Heart right ventricle (tissue), 16 donors: Measurements from ENCODE around the gene TANC2. TPM values are rescaled to one million over a fixed set of nuclear protein-coding genes. Genes with fewer than 3 reads are reported as not detected.

Experiments
- ATAC-seq, 8 donors: fragments of 200-7000 bp; cut with Tn5 transposase; one replicate each; pipeline ENCODE4 v1.9.1; 2020; ENCODE audit warnings: mild to moderate bottlenecking in 8 of 8, moderate library complexity in 8 of 8, moderate number of reproducible peaks in 1 of 8
- DNase-seq, 2 donors: peaks; one replicate each; pipeline ENCODE4 v3.0.0-alpha.2; 2020
- H3K27ac ChIP-seq, 10 donors: fragments of 200-600 bp; sonication (generic) in 2 of 10; one replicate each; pipeline versions ENCODE4 v1.5.0 to v1.8.0; 2020 to 2022; ENCODE audit warnings: mild to moderate bottlenecking in 3 of 10
- H3K27me3 ChIP-seq, 7 donors: fragments of 200-600 bp; one replicate each; pipeline ENCODE4 v1.8.0; 2021 to 2022; ENCODE audit warnings: mild to moderate bottlenecking in 2 of 7
- H3K36me3 ChIP-seq, 9 donors: fragments of 200-600 bp; sonication (generic) in 1 of 9; one replicate each; pipeline versions ENCODE4 v1.5.0 to v1.8.0; 2020 to 2022; ENCODE audit warnings: mild to moderate bottlenecking in 2 of 9
- H3K4me1 ChIP-seq, 9 donors: fragments of 200-600 bp; sonication (generic) in 1 of 9; one replicate each; pipeline versions ENCODE4 v1.5.0 to v1.8.0; 2020 to 2022; ENCODE audit warnings: mild to moderate bottlenecking in 4 of 9
- H3K4me3 ChIP-seq, 10 donors: fragments of 200-600 bp; sonication (generic) in 2 of 10; one replicate each; pipeline versions ENCODE4 v1.5.0 to v1.8.0; 2020 to 2022; ENCODE audit warnings: mild to moderate bottlenecking in 7 of 10, moderate library complexity in 2 of 10
- H3K9me3 ChIP-seq, 11 donors: fragments of 200-600 bp in 10 of 11; sonication (generic) in 2 of 11; one replicate each; pipeline versions ENCODE4 v1.5.0 to v1.8.0; 2013 to 2022; ENCODE audit warnings: mild to moderate bottlenecking in 2 of 11, control low read depth in 1 of 11, moderate library complexity in 1 of 11
- WGBS, 2 donors: extraction: QIAGEN DNeasy Blood & Tissue Kit; methylation state at CpG; one replicate each; pipeline ENCODE4 v1.1.7; 2013; ENCODE audit warnings: inconsistent platforms in 1 of 2; 5-methylcytosine and 5-hydroxymethylcytosine counted together
- intact Hi-C, 10 donors: fragments of 100-400 bp; cut with DNase I; formaldehyde crosslinking; loops; one replicate each; pipeline versions ENCODE4 v1.11.1 to v1.14.2; 2022
- polyA plus RNA-seq, 2 donors: library from polyadenylated mRNA; stranded (reverse); fragments of 200-250 nt; gene quantifications; one replicate each; pipeline ENCODE4 v1.2.3, GENCODE V29; 2013
- total RNA-seq, 10 donors: library from RNA; stranded (reverse); fragmentation: NEBNext Ultra II Directional in 3 of 10; extraction: Animal tissue kit (Norgen Biotek cat#: 25700) in 3 of 10; gene quantifications; one replicate each; pipeline versions ENCODE4 v1.2.1 to v1.2.4, GENCODE V29; 2021 to 2023
- TF ChIP-seq, protein P1 (sequence below), 9 donors: fragments of 200-600 bp; sonication (generic) in 2 of 9; IDR thresholded peaks; one replicate each; pipeline versions ENCODE4 v1.5.0 to v1.8.0; 2021 to 2022; ENCODE audit warnings: antibody characterized with exemption in 9 of 9, mild to moderate bottlenecking in 5 of 9, moderate library complexity in 1 of 9
- donor health status: Arrhythmogenic right ventricular cardiomyopathy.
- donor health status: ischemic (EF 13 %, LVEDD 7.1; RV severe dilation, severe dysfunction).
- donor health status: healthy with polysubstance abuse.
- donor health status: DM: no; HTN: yes; CAD: no.
- donor health status: DM: no; HTN: no; CAD: no.
- donor health status: ischemic (EF 25% LVEDD 6.9; RV normal size, moderate dysfunction).
- donor health status: ischemic (EF 25% LVEDD 5.7; RV mildly dilated, moderate dysfunction).
- donor health status: healthy.
- donor health status: DM: yes; HTN: yes; CAD: no.
- donor health status: Ischemic cardiomyopathy.
- donor health status: ischemic (EF 35%, LVEDD 5.7; RV mildly dilated, moderate dysfunction).
- donor health status: nonischemic (EF 11% LVEDD 7.7; RV severe dilation, severe dysfunction).
- donor health status: DM: yes; HTN: yes; CAD: no.
- donor health status: PGD.
- donor health status: ischemic (EF 29% LVEDD 5.4; RV normal size, mild dysfunction).
- donor health status: nonischemic (EF 23%, LVEDD 6.1; RV moderate dilation, normal function).

Gene TANC2
- total and polyA plus RNA-seq, 12 donors = 1.3 to 19.4 (median 8.4) TPM

DNA sequence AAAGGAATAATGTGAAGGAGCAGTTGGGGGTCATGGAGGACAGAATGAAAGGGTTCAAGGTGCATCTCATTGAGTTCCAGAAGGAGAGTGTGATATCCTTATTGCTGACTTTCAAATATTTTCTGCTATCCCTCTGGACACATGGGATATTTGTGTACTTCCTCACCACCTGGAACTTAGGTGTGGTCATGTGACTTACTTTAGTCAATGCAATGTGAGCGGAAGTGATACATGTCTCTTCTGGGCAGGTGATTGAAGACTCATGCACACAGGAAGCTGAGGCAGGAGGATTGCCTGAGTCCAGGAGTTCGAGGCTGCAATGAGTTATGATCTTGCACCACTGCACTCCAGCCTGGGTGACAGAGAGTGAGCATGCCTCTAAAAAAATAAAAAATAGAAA lies 36.7 kb upstream of the TANC2 start:
- Histone ChIP-seq H3K36me3 (no peaks in the 10 kb centered on the region), H3K27ac (no peak overlapping the region), H3K9me3 (no peaks in the 10 kb centered on the region), H3K27me3 (peaks cover 0 to 17% (median 0%) of the 10 kb centered on the region in 7 donors), H3K4me1 (no peaks in the 10 kb centered on the region), H3K4me3 (no peak overlapping the region)
- intact Hi-C loops = loop anchor here in 1 of 10 donors (10.0 kb wide), 1 partner anchor 65 kb away; no protein-coding TSS in a partner anchor
- TF ChIP-seq, protein P1, sequence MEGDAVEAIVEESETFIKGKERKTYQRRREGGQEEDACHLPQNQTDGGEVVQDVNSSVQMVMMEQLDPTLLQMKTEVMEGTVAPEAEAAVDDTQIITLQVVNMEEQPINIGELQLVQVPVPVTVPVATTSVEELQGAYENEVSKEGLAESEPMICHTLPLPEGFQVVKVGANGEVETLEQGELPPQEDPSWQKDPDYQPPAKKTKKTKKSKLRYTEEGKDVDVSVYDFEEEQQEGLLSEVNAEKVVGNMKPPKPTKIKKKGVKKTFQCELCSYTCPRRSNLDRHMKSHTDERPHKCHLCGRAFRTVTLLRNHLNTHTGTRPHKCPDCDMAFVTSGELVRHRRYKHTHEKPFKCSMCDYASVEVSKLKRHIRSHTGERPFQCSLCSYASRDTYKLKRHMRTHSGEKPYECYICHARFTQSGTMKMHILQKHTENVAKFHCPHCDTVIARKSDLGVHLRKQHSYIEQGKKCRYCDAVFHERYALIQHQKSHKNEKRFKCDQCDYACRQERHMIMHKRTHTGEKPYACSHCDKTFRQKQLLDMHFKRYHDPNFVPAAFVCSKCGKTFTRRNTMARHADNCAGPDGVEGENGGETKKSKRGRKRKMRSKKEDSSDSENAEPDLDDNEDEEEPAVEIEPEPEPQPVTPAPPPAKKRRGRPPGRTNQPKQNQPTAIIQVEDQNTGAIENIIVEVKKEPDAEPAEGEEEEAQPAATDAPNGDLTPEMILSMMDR (IDR thresholded peaks at IDR 0.05) = no peak
- DNase-seq (no peak), ATAC-seq (no peak)
- 84 to 90% methylated on average over 2 of the region's 2 CpGs for WGBS, 2 donors

DNA sequence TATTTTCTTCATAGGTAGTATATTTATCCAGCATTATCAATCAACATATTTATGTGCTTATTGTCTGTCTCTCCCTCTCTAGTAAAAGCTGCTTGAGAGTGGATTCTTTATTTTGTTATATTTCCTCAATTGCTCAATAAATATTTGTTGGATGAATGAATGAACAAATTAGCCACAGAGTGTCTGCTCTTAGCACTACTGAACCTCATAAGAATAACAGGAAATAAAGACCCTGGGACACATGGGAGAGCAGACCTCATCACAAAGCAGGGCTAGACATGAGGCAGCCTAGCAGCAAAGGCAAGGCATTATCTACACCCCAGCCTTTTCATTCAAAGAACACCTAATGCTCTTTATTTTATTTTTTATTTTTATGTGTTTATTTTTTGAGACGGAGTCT lies 34.9 kb upstream of the TANC2 start:
- no peak for ATAC-seq
- WGBS, 2 donors = 97 to 100% methylated on average over 1 of the region's 1 CpG
- TF ChIP-seq, protein P1 (IDR thresholded peaks at IDR 0.05) = no peak
- Histone ChIP-seq H3K4me3 (no peak overlapping the region), H3K4me1 (peaks cover 0 to 11% (median 0%) of the 10 kb centered on the region in 9 donors), H3K9me3 (no peaks in the 10 kb centered on the region), H3K27me3 (peaks cover 0 to 24% (median 0%) of the 10 kb centered on the region in 7 donors), H3K27ac (no peak overlapping the region), H3K36me3 (no peaks in the 10 kb centered on the region)
- no peak for DNase-seq
- intact Hi-C loops = no loop called here

DNA sequence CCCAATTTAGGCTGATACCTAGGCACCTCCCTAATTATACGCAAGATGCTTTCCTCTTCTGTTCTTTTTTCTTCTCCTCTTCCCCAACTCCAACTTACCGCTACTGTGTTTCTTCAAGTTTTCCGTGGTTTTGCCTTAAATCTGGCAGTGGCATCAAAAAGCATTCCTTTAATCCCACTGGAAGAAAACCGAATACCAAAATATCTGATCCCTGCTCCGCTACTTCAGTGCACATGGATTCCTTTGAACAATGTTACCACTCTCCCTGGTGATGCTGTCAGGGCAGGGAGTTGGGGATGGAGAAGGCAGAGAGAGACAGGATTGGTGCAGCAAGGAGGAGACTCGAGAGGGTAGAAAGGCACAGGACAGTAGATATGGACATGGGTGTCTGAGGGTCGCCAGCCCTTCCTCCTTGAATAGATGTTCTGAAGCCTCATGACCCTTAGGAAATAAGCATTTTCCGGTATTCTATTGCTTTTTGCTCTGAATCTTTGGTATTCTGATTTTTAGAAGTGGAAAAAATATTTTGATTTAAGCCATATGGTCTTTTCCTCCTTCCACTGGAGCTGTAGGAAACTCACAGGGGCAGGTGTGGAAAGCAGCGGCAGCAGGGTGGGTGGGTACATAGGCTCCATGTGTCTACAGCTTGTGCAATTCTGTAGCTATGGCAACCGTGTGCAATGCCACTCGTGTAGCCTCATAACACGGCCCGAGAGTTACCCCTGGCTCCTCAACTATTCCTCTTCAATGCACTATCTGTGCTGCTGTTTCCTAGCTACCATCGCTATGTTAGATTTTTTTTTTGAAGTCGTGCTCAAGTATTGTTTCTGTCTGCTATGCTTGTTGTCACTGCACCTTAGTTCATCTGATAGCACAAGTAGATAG lies 32.3 kb upstream of the TANC2 start:
- H3K36me3 ChIP-seq = no peaks in the 10 kb centered on the region

DNA sequence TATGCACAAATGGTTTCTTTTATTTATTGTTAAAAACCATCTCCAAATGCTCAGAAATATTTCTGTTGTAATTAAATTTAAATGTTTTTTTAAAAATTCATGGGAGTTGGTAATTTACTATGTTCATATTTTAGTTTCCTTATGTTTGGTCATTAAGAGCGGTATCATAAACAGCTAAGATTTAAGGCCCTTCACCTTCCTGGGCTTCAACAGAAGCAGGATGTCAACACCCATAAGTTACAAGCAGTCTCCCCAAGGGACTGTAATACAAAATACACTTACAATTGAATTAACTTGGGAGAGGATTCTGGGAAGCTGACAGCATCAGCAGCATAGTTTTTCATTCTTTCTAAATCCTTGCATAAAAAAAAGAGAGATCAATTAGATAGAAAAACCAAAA lies 30.9 kb upstream of the TANC2 start:
- no peak for ATAC-seq
- H3K27me3 ChIP-seq = peaks cover 0 to 18% (median 0%) of the 10 kb centered on the region in 7 donors
- no peak for DNase-seq
- H3K9me3 ChIP-seq = peaks cover 0 to 19% (median 0%) of the 10 kb centered on the region in 11 donors
- H3K4me3 ChIP-seq = no peak overlapping the region
- WGBS, 2 donors = 69 to 81% methylated on average over 1 of the region's 1 CpG
- peaks cover 0 to 11% (median 0%) of the 10 kb centered on the region in 9 donors for H3K4me1 ChIP-seq
- H3K27ac ChIP-seq = peak overlapping the region in 1 of 10 donors; percentile 7
- intact Hi-C loops = no loop called here
- TF ChIP-seq, protein P1 (IDR thresholded peaks at IDR 0.05) = no peak
- no peaks in the 10 kb centered on the region for H3K36me3 ChIP-seq

More for the DNA sequence above, 32.3 kb upstream of the TANC2 start:
- DNase-seq (no peak), ATAC-seq (peak in 1 of 8 donors; percentile 53)
- H3K27me3 ChIP-seq = peaks cover 0 to 18% (median 0%) of the 10 kb centered on the region in 7 donors
- H3K9me3 ChIP-seq = peaks cover 0 to 17% (median 0%) of the 10 kb centered on the region in 11 donors
- intact Hi-C loops = no loop called here
- WGBS, 2 donors = 50 to 55% methylated on average over 15 of the region's 15 CpGs
- peaks cover 0 to 11% (median 0%) of the 10 kb centered on the region in 9 donors for H3K4me1 ChIP-seq
- TF ChIP-seq, protein P1 (IDR thresholded peaks at IDR 0.05) = no peak
- no peak overlapping the region for H3K27ac ChIP-seq
- no peak overlapping the region for H3K4me3 ChIP-seq
